Measurements from ENCODE around the gene MRPL38.
"Not testable (repeated sequence)": the region's sequence is repeated elsewhere in the genome, so short reads cannot be mapped to it uniquely, and the experiment has no call there.

The MRPL38 gene

GRCh38 chr17:75875182-75875939 is 29.3 kb downstream of the MRPL38 start:
- Histone ChIP-seq H4K5ac (ENCODE audit: low read length) (no peak overlapping the region), H3K9ac (ENCODE audit: low read length) (no peak overlapping the region), H3K79me1 (ENCODE audit: low read length) (no peaks in the 10 kb centered on the region), H3K4me2 (ENCODE audit: low read length) (no peak overlapping the region), H3K27ac (ENCODE audit: low read depth, low read length) (no peak overlapping the region), H3K4me1 (ENCODE audit: control insufficient read depth, low read depth, low read length) (no peaks in the 10 kb centered on the region), H2BK15ac (replicated peaks; ENCODE audit: low read depth) (no peak overlapping the region), H3K4ac (ENCODE audit: low read depth, low read length) (no peak overlapping the region), H2AK5ac (ENCODE audit: low read length) (no peak overlapping the region), H2BK5ac (ENCODE audit: low read length) (no peak overlapping the region), H3K27me3 (ENCODE audit: insufficient read depth, low read length, poor library complexity) (no peaks in the 10 kb centered on the region), H3K79me2 (ENCODE audit: control insufficient read depth, insufficient read depth, low read length) (no peaks in the 10 kb centered on the region), H3K23ac (ENCODE audit: low read length) (no peak overlapping the region), H2BK120ac (ENCODE audit: low read depth, low read length) (no peak overlapping the region), H3K4me3 (ENCODE audit: low read length) (no peak overlapping the region), H3K56ac (ENCODE audit: low read length) (peak overlapping the region; percentile 7), H4K8ac (ENCODE audit: low read depth, low read length) (no peak overlapping the region), H3K36me3 (ENCODE audit: control insufficient read depth, insufficient read depth, low read length) (no peaks in the 10 kb centered on the region), H3K18ac (ENCODE audit: low read length) (no peak overlapping the region)
- DNase-seq, result no peak
- WGBS (ENCODE audit: extremely low coverage, insufficient coverage, low lambda C conversion rate), result no CpG with 5 or more reads among the region's 18 CpGs

GRCh38 chr17:75874323-75875181 is 30.1 kb downstream of the MRPL38 start:
- Histone ChIP-seq H4K8ac (ENCODE audit: low read depth, low read length) (no peak overlapping the region), H3K27me3 (ENCODE audit: insufficient read depth, low read length, poor library complexity) (no peaks in the 10 kb centered on the region), H2BK5ac (ENCODE audit: low read length) (no peak overlapping the region), H3K4me3 (ENCODE audit: low read length) (no peak overlapping the region), H3K79me1 (ENCODE audit: low read length) (no peaks in the 10 kb centered on the region), H3K4ac (ENCODE audit: low read depth, low read length) (no peak overlapping the region), H3K9ac (ENCODE audit: low read length) (no peak overlapping the region), H3K4me1 (ENCODE audit: control insufficient read depth, low read depth, low read length) (no peaks in the 10 kb centered on the region), H2BK15ac (replicated peaks; ENCODE audit: low read depth) (no peak overlapping the region), H3K36me3 (ENCODE audit: control insufficient read depth, insufficient read depth, low read length) (no peaks in the 10 kb centered on the region), H3K56ac (ENCODE audit: low read length) (no peak overlapping the region), H2BK120ac (ENCODE audit: low read depth, low read length) (no peak overlapping the region), H3K27ac (ENCODE audit: low read depth, low read length) (no peak overlapping the region), H3K18ac (ENCODE audit: low read length) (no peak overlapping the region), H3K4me2 (ENCODE audit: low read length) (no peak overlapping the region), H4K5ac (ENCODE audit: low read length) (no peak overlapping the region), H3K23ac (ENCODE audit: low read length) (no peak overlapping the region), H3K79me2 (ENCODE audit: control insufficient read depth, insufficient read depth, low read length) (no peaks in the 10 kb centered on the region), H2AK5ac (ENCODE audit: low read length) (no peak overlapping the region)
- DNase-seq, result no peak
- no CpG with 5 or more reads among the region's 38 CpGs for WGBS (ENCODE audit: extremely low coverage, insufficient coverage, low lambda C conversion rate)

GRCh38 chr17:75873587-75874322 is 30.9 kb downstream of the MRPL38 start:
- no CpG with 5 or more reads among the region's 11 CpGs for WGBS (ENCODE audit: extremely low coverage, insufficient coverage, low lambda C conversion rate)
- no peak overlapping the region for H3K27ac ChIP-seq (ENCODE audit: low read depth, low read length)
- no peak overlapping the region for H2AK5ac ChIP-seq (ENCODE audit: low read length)
- H3K9ac ChIP-seq (ENCODE audit: low read length), result no peak overlapping the region
- DNase-seq, result no peak
- no peak overlapping the region for H2BK120ac ChIP-seq (ENCODE audit: low read depth, low read length)
- H3K27me3 ChIP-seq (ENCODE audit: insufficient read depth, low read length, poor library complexity), result no peaks in the 10 kb centered on the region
- H3K4me3 ChIP-seq (ENCODE audit: low read length), result no peak overlapping the region
- H3K79me2 ChIP-seq (ENCODE audit: control insufficient read depth, insufficient read depth, low read length), result no peaks in the 10 kb centered on the region
- H3K23ac ChIP-seq (ENCODE audit: low read length), result no peak overlapping the region
- no peak overlapping the region for H4K5ac ChIP-seq (ENCODE audit: low read length)
- H2BK15ac ChIP-seq (replicated peaks; ENCODE audit: low read depth), result no peak overlapping the region
- no peak overlapping the region for H3K56ac ChIP-seq (ENCODE audit: low read length)
- H2BK5ac ChIP-seq (ENCODE audit: low read length), result no peak overlapping the region
- no peak overlapping the region for H3K4ac ChIP-seq (ENCODE audit: low read depth, low read length)
- H3K36me3 ChIP-seq (ENCODE audit: control insufficient read depth, insufficient read depth, low read length), result no peaks in the 10 kb centered on the region
- H3K18ac ChIP-seq (ENCODE audit: low read length), result no peak overlapping the region
- H3K79me1 ChIP-seq (ENCODE audit: low read length), result no peaks in the 10 kb centered on the region
- H3K4me2 ChIP-seq (ENCODE audit: low read length), result no peak overlapping the region
- no peaks in the 10 kb centered on the region for H3K4me1 ChIP-seq (ENCODE audit: control insufficient read depth, low read depth, low read length)
- H4K8ac ChIP-seq (ENCODE audit: low read depth, low read length), result no peak overlapping the region

- Histone ChIP-seq H2BK15ac (replicated peaks; ENCODE audit: low read depth) (no peak overlapping the region), H3K79me1 (ENCODE audit: low read length) (no peaks in the 10 kb centered on the region), H3K56ac (ENCODE audit: low read length) (peak overlapping the region; percentile 17), H3K79me2 (ENCODE audit: control insufficient read depth, insufficient read depth, low read length) (no peaks in the 10 kb centered on the region), H2AK5ac (ENCODE audit: low read length) (no peak overlapping the region), H2BK120ac (ENCODE audit: low read depth, low read length) (no peak overlapping the region), H2BK5ac (ENCODE audit: low read length) (no peak overlapping the region), H3K36me3 (ENCODE audit: control insufficient read depth, insufficient read depth, low read length) (no peaks in the 10 kb centered on the region), H3K4me2 (ENCODE audit: low read length) (no peak overlapping the region), H3K27ac (ENCODE audit: low read depth, low read length) (no peak overlapping the region), H3K23ac (ENCODE audit: low read length) (no peak overlapping the region), H3K4me3 (ENCODE audit: low read length) (no peak overlapping the region), H3K4ac (ENCODE audit: low read depth, low read length) (no peak overlapping the region), H3K9ac (ENCODE audit: low read length) (no peak overlapping the region), H3K18ac (ENCODE audit: low read length) (no peak overlapping the region), H4K8ac (ENCODE audit: low read depth, low read length) (no peak overlapping the region), H3K4me1 (ENCODE audit: control insufficient read depth, low read depth, low read length) (no peaks in the 10 kb centered on the region), H4K5ac (ENCODE audit: low read length) (no peak overlapping the region), H3K27me3 (ENCODE audit: insufficient read depth, low read length, poor library complexity) (no peaks in the 10 kb centered on the region)
- no CpG with 5 or more reads among the region's 13 CpGs for WGBS (ENCODE audit: extremely low coverage, insufficient coverage, low lambda C conversion rate)
- DNase-seq, result peak; percentile 69
These were observed 32.0 kb downstream of the MRPL38 start for GRCh38 chr17:75872434-75873351.

- not testable (repeated sequence) for H3K23ac ChIP-seq (ENCODE audit: low read length); H3K9ac ChIP-seq (ENCODE audit: low read length); H3K27ac ChIP-seq (ENCODE audit: low read depth, low read length); H3K36me3 ChIP-seq (ENCODE audit: control insufficient read depth, insufficient read depth, low read length); H3K27me3 ChIP-seq (ENCODE audit: insufficient read depth, low read length, poor library complexity); H3K56ac ChIP-seq (ENCODE audit: low read length); H3K18ac ChIP-seq (ENCODE audit: low read length); H4K8ac ChIP-seq (ENCODE audit: low read depth, low read length); H2BK15ac ChIP-seq (replicated peaks; ENCODE audit: low read depth); H3K4me2 ChIP-seq (ENCODE audit: low read length); H3K79me2 ChIP-seq (ENCODE audit: control insufficient read depth, insufficient read depth, low read length); H3K79me1 ChIP-seq (ENCODE audit: low read length); H2BK5ac ChIP-seq (ENCODE audit: low read length); H2BK120ac ChIP-seq (ENCODE audit: low read depth, low read length); DNase-seq; H4K5ac ChIP-seq (ENCODE audit: low read length); H2AK5ac ChIP-seq (ENCODE audit: low read length); H3K4me3 ChIP-seq (ENCODE audit: low read length); H3K4me1 ChIP-seq (ENCODE audit: control insufficient read depth, low read depth, low read length); H3K4ac ChIP-seq (ENCODE audit: low read depth, low read length)
- WGBS (ENCODE audit: extremely low coverage, insufficient coverage, low lambda C conversion rate), result no CpG with 5 or more reads among the region's 10 CpGs
These were observed 34.5 kb downstream of the MRPL38 start for GRCh38 chr17:75870228-75870627.
